Measurements from ENCODE around the gene KCND3. TPM values are rescaled to one million over a fixed set of nuclear protein-coding genes. Genes with fewer than 3 reads are reported as not detected.

Gene KCND3
- total RNA-seq, 6 donors from 2014 or later = 2.7 to 6.4 (median 5.4) TPM

DNA sequence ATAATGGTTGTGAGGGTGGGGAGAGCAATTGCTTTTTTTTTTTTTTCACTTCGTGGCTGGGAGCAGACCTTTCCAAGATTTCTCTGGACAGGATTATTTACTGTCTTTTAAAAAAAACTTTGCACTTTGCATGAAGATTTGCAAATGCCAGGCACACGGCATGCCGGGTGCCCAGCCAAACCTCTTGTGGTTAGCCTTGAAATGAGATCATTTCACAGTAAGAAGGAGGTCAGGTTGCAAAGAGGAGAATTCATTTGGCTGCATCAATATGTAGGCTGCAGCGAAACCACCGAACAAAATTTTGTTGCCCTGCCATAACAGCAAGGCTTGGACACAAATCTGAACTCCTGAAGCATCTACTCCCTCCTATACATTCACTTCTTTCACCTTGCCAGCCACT lies 36.5 kb upstream of the KCND3 start:
- Histone ChIP-seq H3K36me3 (no peaks in the 10 kb centered on the region), H3K9me3 (no peaks in the 10 kb centered on the region), H3K27me3 (no peaks in the 10 kb centered on the region), H3K27ac (no peak overlapping the region), H3K4me1 (no peaks in the 10 kb centered on the region), H3K4me3 (no peak overlapping the region)
- TF ChIP-seq, protein P1, sequence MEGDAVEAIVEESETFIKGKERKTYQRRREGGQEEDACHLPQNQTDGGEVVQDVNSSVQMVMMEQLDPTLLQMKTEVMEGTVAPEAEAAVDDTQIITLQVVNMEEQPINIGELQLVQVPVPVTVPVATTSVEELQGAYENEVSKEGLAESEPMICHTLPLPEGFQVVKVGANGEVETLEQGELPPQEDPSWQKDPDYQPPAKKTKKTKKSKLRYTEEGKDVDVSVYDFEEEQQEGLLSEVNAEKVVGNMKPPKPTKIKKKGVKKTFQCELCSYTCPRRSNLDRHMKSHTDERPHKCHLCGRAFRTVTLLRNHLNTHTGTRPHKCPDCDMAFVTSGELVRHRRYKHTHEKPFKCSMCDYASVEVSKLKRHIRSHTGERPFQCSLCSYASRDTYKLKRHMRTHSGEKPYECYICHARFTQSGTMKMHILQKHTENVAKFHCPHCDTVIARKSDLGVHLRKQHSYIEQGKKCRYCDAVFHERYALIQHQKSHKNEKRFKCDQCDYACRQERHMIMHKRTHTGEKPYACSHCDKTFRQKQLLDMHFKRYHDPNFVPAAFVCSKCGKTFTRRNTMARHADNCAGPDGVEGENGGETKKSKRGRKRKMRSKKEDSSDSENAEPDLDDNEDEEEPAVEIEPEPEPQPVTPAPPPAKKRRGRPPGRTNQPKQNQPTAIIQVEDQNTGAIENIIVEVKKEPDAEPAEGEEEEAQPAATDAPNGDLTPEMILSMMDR (IDR thresholded peaks at IDR 0.05) = no peak
- no peak for TF ChIP-seq POLR2A (IDR thresholded peaks at IDR 0.05)
- no peak for TF ChIP-seq EP300 (IDR thresholded peaks at IDR 0.05)
- no peak for TF ChIP-seq POLR2AphosphoS5 (IDR thresholded peaks at IDR 0.05)
- ATAC-seq (ENCODE audit: low FRiP score in 2 of 2) (no peak), DNase-seq (no peak)
- WGBS, 2 donors = 61 to 62% methylated on average over 5 of the region's 5 CpGs

DNA sequence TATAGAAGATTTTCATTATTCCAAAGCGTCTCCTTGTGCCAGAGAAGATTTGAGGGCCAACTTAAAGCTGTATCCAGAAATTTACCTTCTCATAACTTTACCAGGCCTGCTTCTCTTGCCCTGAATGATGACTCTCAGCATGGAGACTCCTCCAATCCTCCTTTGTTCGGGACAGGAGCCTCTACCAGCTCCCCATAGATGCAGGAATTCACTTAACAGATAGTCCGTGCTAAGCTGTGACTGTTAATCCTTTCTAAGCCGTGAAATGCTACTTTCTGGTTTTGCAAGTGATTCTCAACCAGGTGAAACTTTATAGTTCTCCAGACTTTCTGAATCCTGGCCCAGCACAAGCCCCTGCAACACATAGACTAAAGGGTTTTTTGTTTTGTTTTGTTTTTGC lies 31.8 kb upstream of the KCND3 start:
- Histone ChIP-seq H3K36me3 (no peaks in the 10 kb centered on the region), H3K27ac (no peak overlapping the region), H3K9me3 (no peaks in the 10 kb centered on the region), H3K27me3 (no peaks in the 10 kb centered on the region), H3K4me3 (no peak overlapping the region), H3K4me1 (no peaks in the 10 kb centered on the region)
- no peak for DNase-seq
- 46 to 49% methylated on average over 4 of the region's 4 CpGs for WGBS, 2 donors
- TF ChIP-seq, protein P1 (IDR thresholded peaks at IDR 0.05) = no peak
- no peak for TF ChIP-seq POLR2AphosphoS5 (IDR thresholded peaks at IDR 0.05)
- ATAC-seq (ENCODE audit: low FRiP score in 2 of 2) = no peak

DNA sequence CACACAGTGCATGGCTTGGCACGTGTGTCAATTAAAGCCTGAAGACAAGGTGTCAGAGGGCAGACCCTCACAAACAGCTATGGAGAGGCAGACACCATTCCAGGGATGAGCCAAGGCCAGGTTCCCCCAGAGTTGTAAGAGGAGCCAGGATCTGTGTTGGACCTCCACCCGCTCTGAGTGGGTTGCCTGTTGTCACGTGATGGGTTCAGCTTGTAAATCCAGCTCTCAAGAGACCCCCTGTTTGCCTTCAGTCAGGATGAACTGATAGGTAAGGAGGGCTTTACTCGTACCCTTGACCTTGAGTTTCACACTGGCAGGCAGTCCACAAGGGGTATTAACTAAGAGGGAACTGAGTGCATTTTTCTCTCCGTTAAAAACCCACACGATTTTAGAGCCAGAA lies 27.7 kb upstream of the KCND3 start:
- TF ChIP-seq POLR2A (IDR thresholded peaks at IDR 0.05) = no peak
- no peak for TF ChIP-seq EP300 (IDR thresholded peaks at IDR 0.05)
- TF ChIP-seq POLR2AphosphoS5 (IDR thresholded peaks at IDR 0.05) = no peak
- TF ChIP-seq, protein P1 (IDR thresholded peaks at IDR 0.05) = no peak
- no peaks in the 10 kb centered on the region for H3K9me3 ChIP-seq
- 58 to 63% methylated on average over 6 of the region's 6 CpGs for WGBS, 2 donors

DNA sequence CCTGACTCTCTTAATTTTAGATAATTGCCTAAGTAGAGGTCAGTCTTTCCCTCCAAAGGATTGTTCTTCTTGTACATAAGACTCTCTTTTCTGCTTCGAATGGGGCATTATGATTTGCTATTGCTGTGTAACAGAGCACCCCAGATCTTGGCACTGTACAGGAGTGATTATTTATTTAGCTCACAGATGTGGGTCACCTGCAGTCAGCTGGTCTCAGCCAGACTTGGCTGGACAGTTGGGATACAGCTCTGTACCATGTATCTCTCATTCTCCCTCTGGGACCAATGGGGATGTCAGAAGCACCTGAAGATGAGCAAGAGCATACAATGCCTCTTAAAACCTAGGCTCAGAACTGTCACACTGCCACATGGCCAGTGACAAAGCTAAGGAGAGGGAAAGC lies 23.4 kb upstream of the KCND3 start:
- H3K9me3 ChIP-seq = no peaks in the 10 kb centered on the region
- no peaks in the 10 kb centered on the region for H3K36me3 ChIP-seq
- no peak overlapping the region for H3K4me3 ChIP-seq
- ATAC-seq (ENCODE audit: low FRiP score in 2 of 2) (no peak), DNase-seq (no peak)
- H3K27ac ChIP-seq = no peak overlapping the region
- 78 to 88% methylated on average over 1 of the region's 1 CpG for WGBS, 2 donors
- H3K4me1 ChIP-seq = no peaks in the 10 kb centered on the region
- TF ChIP-seq POLR2A (IDR thresholded peaks at IDR 0.05) = no peak
- H3K27me3 ChIP-seq = no peaks in the 10 kb centered on the region

More for the DNA sequence above, 27.7 kb upstream of the KCND3 start:
- DNase-seq (no peak), ATAC-seq (ENCODE audit: low FRiP score in 2 of 2) (no peak)
- no peak overlapping the region for H3K4me3 ChIP-seq
- H3K36me3 ChIP-seq = no peaks in the 10 kb centered on the region
- H3K27me3 ChIP-seq = no peaks in the 10 kb centered on the region
- no peak overlapping the region for H3K27ac ChIP-seq
- no peaks in the 10 kb centered on the region for H3K4me1 ChIP-seq

DNA sequence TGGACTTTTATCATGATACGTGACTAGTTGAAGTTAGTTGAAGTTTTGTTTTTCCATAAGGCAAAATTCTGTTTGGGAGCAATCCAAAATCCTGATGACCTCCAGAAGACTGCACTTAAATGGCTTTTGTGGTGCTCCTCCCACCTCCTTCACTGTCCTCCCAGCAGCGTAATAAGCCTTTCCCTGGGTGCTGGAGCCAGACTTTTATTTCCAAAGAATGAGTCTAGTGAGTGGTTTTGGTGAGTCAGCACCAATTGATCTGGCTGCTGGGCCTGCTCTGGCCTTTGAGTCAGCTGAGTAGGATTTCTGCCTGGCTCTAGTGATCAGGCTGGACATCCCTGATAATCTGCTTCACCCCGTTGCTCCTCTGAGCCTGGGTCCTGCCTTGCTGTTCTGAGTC lies 21.7 kb upstream of the KCND3 start:
- 44 to 67% methylated on average over 3 of the region's 3 CpGs for WGBS, 2 donors
- Histone ChIP-seq H3K27ac (no peak overlapping the region), H3K9me3 (no peaks in the 10 kb centered on the region), H3K27me3 (no peaks in the 10 kb centered on the region), H3K36me3 (no peaks in the 10 kb centered on the region), H3K4me1 (no peaks in the 10 kb centered on the region), H3K4me3 (no peak overlapping the region)
- DNase-seq (no peak), ATAC-seq (ENCODE audit: low FRiP score in 2 of 2) (peak; percentile 47 to 84)
- TF ChIP-seq POLR2A (IDR thresholded peaks at IDR 0.05) = no peak
- no peak for TF ChIP-seq EP300 (IDR thresholded peaks at IDR 0.05)
- TF ChIP-seq, protein P1 (IDR thresholded peaks at IDR 0.05) = no peak
- no peak for TF ChIP-seq POLR2AphosphoS5 (IDR thresholded peaks at IDR 0.05)

Data from upper lobe of left lung (tissue), 6 donors.